Sigmoid colon (tissue), 7 donors: ENCODE data around the gene LECT2. TPM values are rescaled to one million over a fixed set of nuclear protein-coding genes. Genes with fewer than 3 reads are reported as not detected.

Experiments used
- DNase-seq: peaks from one replicate; pipeline ENCODE4 v3.0.0-alpha.2; 2019
- H3K27ac ChIP-seq, 4 donors: fragments of 200-600 bp; sonication (generic); one replicate each; pipeline ENCODE4 v1.5.1; 2016 to 2019; ENCODE audit warnings: mild to moderate bottlenecking in 1 of 4
- H3K27me3 ChIP-seq, 3 donors: fragments of 200-600 bp; sonication (generic); one replicate each; pipeline ENCODE4 v1.5.1; 2019; ENCODE audit warnings: mild to moderate bottlenecking in 1 of 3
- H3K36me3 ChIP-seq, 4 donors: fragments of 200-600 bp; sonication (generic); one replicate each; pipeline ENCODE4 v1.5.1; 2016 to 2019
- H3K4me1 ChIP-seq, 4 donors: fragments of 200-600 bp; sonication (generic); one replicate each; pipeline ENCODE4 v1.5.1; 2017 to 2019
- H3K4me3 ChIP-seq, 4 donors: fragments of 200-600 bp; sonication (generic); one replicate each; pipeline ENCODE4 v1.5.1; 2017 to 2019; ENCODE audit warnings: mild to moderate bottlenecking in 2 of 4, moderate library complexity in 1 of 4
- H3K9me3 ChIP-seq, 4 donors: fragments of 200-600 bp in 3 of 4; sonication (generic) in 3 of 4; one replicate each; pipeline versions ENCODE4 v1.5.1 to v1.6.1; 2013 to 2019
- CTCF ChIP-seq, 4 experiments: fragments of 450-650 bp in 3 of 4; fragments of 200-600 bp in 1 of 4; IDR thresholded peaks; one replicate each; pipeline ENCODE4 v1.5.1; 2016 to 2019; ENCODE audit warnings: antibody characterized with exemption in 4 of 4, mild to moderate bottlenecking in 3 of 4, moderate library complexity in 2 of 4
- EP300 ChIP-seq, 4 donors: sonication (generic); formaldehyde crosslinking; IDR thresholded peaks; one replicate each; pipeline ENCODE4 v1.6.1; 2017; ENCODE audit warnings: antibody characterized with exemption in 4 of 4
- POLR2A ChIP-seq, 2 donors: fragments of 450-650 bp; IDR thresholded peaks; one replicate each; pipeline ENCODE4 v1.6.1; 2016; ENCODE audit warnings: antibody characterized with exemption in 2 of 2, mild to moderate bottlenecking in 2 of 2, moderate library complexity in 2 of 2
- POLR2AphosphoS5 ChIP-seq, 4 donors: sonication (generic); formaldehyde crosslinking; IDR thresholded peaks; one replicate each; pipeline ENCODE4 v1.6.1; 2017; ENCODE audit warnings: antibody characterized with exemption in 4 of 4
- WGBS, 2 donors: extraction: QIAGEN DNeasy Blood & Tissue Kit; methylation state at CpG; one replicate each; pipeline ENCODE4 v1.1.7; 2013; 5-methylcytosine and 5-hydroxymethylcytosine counted together
- intact Hi-C: fragments of 100-400 bp; cut with DNase I; formaldehyde crosslinking; loops from one replicate; pipeline ENCODE4 v1.15.1; 2023
- polyA plus RNA-seq, 3 donors: library from polyadenylated mRNA; stranded (reverse); fragments of 200-250 nt; gene quantifications; one replicate each; pipeline ENCODE4 v1.2.3, GENCODE V29; 2013
- total RNA-seq, 4 donors: library from RNA; depleted of rRNA; stranded (reverse); fragments of >200 nt; gene quantifications; one replicate each; pipeline ENCODE4 v1.1.0, GENCODE V29; 2016
- donor health status: healthy with polysubstance abuse.
- donor health status: Bipolar disorder and iron deficiency.
- donor health status: healthy.

Gene LECT2
- total and polyA plus RNA-seq, 7 donors: not detected

GRCh38 chr5:135905144-135905543, 49.6 kb downstream of the LECT2 start:
- no peak overlapping the region for H3K4me3 ChIP-seq

DNA sequence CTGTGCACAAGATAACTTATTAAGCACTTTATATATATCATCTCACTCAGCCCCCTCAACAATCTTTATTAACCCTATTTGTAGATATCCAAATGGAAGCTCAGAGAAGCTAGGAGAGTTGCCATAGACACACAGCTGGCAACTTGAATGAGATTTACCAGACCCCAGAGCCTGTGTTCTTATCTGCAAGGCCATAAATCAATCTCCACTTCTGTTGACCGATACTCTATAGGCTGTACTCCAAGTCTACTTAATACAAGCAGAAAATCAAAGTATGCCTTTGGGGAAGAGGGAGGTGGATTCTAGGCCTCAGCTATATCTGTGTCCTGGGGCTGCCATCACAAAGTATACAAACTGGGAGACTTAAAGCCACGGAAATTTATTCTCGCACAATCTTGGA, 53.1 kb downstream of the LECT2 start:
- TF ChIP-seq EP300 (IDR thresholded peaks at IDR 0.05): no peak
- TF ChIP-seq CTCF (IDR thresholded peaks at IDR 0.05): no peak
- TF ChIP-seq POLR2AphosphoS5 (IDR thresholded peaks at IDR 0.05): no peak
- Histone ChIP-seq H3K9me3 (no peaks in the 10 kb centered on the region), H3K27ac (no peak overlapping the region), H3K4me1 (no peaks in the 10 kb centered on the region), H3K27me3 (no peaks in the 10 kb centered on the region), H3K36me3 (no peaks in the 10 kb centered on the region), H3K4me3 (no peak overlapping the region)
- no peak for DNase-seq
- WGBS, 2 donors: 57 to 67% methylated on average over 3 of the region's 3 CpGs
- intact Hi-C loops: no loop called here

More at GRCh38 chr5:135905144-135905543, 49.6 kb downstream of the LECT2 start:
- Histone ChIP-seq H3K27ac (no peak overlapping the region), H3K27me3 (peaks cover 0 to 3% (median 0%) of the 10 kb centered on the region in 3 donors), H3K9me3 (no peaks in the 10 kb centered on the region), H3K4me1 (no peaks in the 10 kb centered on the region), H3K36me3 (no peaks in the 10 kb centered on the region)
- no peak for DNase-seq
- intact Hi-C loops: no loop called here
- no peak for TF ChIP-seq POLR2A (IDR thresholded peaks at IDR 0.05)
- TF ChIP-seq CTCF (IDR thresholded peaks at IDR 0.05): no peak
- TF ChIP-seq EP300 (IDR thresholded peaks at IDR 0.05): no peak
- TF ChIP-seq POLR2AphosphoS5 (IDR thresholded peaks at IDR 0.05): no peak
- WGBS, 2 donors: 74 to 75% methylated on average over 1 of the region's 1 CpG

DNA sequence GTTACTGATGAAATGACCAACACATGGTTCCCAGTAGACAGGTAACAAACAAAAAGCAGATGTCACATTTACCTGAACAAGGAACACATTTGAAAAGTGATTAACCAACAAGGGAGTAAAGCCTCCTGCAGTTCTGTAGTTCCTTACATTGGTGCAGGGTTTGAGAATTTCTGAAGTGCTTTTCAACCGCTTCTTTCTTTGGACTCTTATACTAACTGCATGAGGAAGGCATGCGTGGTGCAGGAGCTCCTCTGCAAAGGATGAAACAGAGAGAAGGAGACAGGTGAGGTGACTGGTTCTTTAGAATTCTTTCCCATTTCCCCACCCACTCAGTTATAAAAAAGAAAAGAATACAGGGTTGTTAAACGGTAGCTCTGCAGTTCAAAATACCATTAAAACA, 54.5 kb downstream of the LECT2 start:
- Histone ChIP-seq H3K27ac (no peak overlapping the region), H3K27me3 (no peaks in the 10 kb centered on the region), H3K4me3 (no peak overlapping the region), H3K4me1 (no peaks in the 10 kb centered on the region), H3K36me3 (no peaks in the 10 kb centered on the region), H3K9me3 (no peaks in the 10 kb centered on the region)
- intact Hi-C loops: no loop called here
- TF ChIP-seq POLR2AphosphoS5 (IDR thresholded peaks at IDR 0.05) (no peak), EP300 (IDR thresholded peaks at IDR 0.05) (no peak), POLR2A (IDR thresholded peaks at IDR 0.05) (no peak), CTCF (IDR thresholded peaks at IDR 0.05) (no peak)
- no peak for DNase-seq
- WGBS, 2 donors: 39 to 63% methylated on average over 3 of the region's 3 CpGs

- no peaks in the 10 kb centered on the region for H3K9me3 ChIP-seq
- no peaks in the 10 kb centered on the region for H3K36me3 ChIP-seq
- no peaks in the 10 kb centered on the region for H3K4me1 ChIP-seq
- no peaks in the 10 kb centered on the region for H3K27me3 ChIP-seq
- WGBS, 2 donors: 83 to 85% methylated on average over 6 of the region's 6 CpGs
- intact Hi-C loops: no loop called here
- H3K4me3 ChIP-seq: no peak overlapping the region
- no peak for DNase-seq
- TF ChIP-seq EP300 (IDR thresholded peaks at IDR 0.05) (no peak), POLR2A (IDR thresholded peaks at IDR 0.05) (no peak), CTCF (IDR thresholded peaks at IDR 0.05) (no peak), POLR2AphosphoS5 (IDR thresholded peaks at IDR 0.05) (no peak)
- H3K27ac ChIP-seq: no peak overlapping the region
Measured at GRCh38 chr5:135898651-135899050, 56.1 kb downstream of the LECT2 start.

Other genes with a start within 250 kb of the LECT2 start
- gene SLC25A48, start 120.3 kb downstream of the LECT2 start, total RNA-seq: not detected
- 1 to 10 TPM; 1.6 to 7.2 (median 1.9) TPM for gene SLC25A48, start 120.3 kb downstream of the LECT2 start, polyA plus RNA-seq
- gene IL9, start 59.1 kb downstream of the LECT2 start, total RNA-seq: not detected
- not detected for gene IL9, start 59.1 kb downstream of the LECT2 start, polyA plus RNA-seq
- gene TGFBI, start 74.0 kb upstream of the LECT2 start, total RNA-seq: 100 to 1,000 TPM in 2 of 4 donors, 10 to 100 TPM in 2; 49.2 to 178 (median 91.6) TPM
- 100 to 1,000 TPM in 1 of 3 donors, 10 to 100 TPM in 2; 48.6 to 106 (median 65.3) TPM for gene TGFBI, start 74.0 kb upstream of the LECT2 start, polyA plus RNA-seq
- gene SMAD5, start 177.9 kb upstream of the LECT2 start, total RNA-seq: 10 to 100 TPM; 47.6 to 85.0 (median 59.8) TPM
- gene SMAD5, start 177.9 kb upstream of the LECT2 start, polyA plus RNA-seq: 1 to 10 TPM; 4.9 to 9.7 (median 6.6) TPM
- under 1 TPM in 1 of 4 donors, not detected in 3; 0.36 TPM for gene SMIM32, start 238.2 kb upstream of the LECT2 start, total RNA-seq
- gene SMIM32, start 238.2 kb upstream of the LECT2 start, polyA plus RNA-seq: 10 to 100 TPM in 2 of 3 donors, 1 to 10 TPM in 1; 8.6 to 10.8 (median 10.7) TPM